Right atrium auricular region (tissue), 2 donors: Measurements from ENCODE around the gene CCM2. TPM values are rescaled to one million over a fixed set of nuclear protein-coding genes. Genes with fewer than 3 reads are reported as not detected.

Experiments
- DNase-seq: peaks from one replicate; pipeline ENCODE4 v3.0.0-alpha.2; 2019; ENCODE audit warnings: low spot score
- H3K27ac ChIP-seq, 2 donors: fragments of 200-600 bp; sonication (generic); 1 replicate in 1 of 2; 2 replicates in 1 of 2; pipeline ENCODE4 v1.5.1; 2016 to 2019
- H3K27me3 ChIP-seq, 2 donors: fragments of 200-600 bp; sonication (generic); one replicate each; pipeline versions ENCODE4 v1.5.1 to v1.6.0; 2017 to 2019
- H3K36me3 ChIP-seq: fragments of 200-600 bp; sonication (generic); one replicate; pipeline ENCODE4 v1.5.1; 2016
- H3K4me1 ChIP-seq, 2 donors: fragments of 200-600 bp; sonication (generic); one replicate each; pipeline versions ENCODE4 v1.5.1 to v1.6.0; 2017 to 2019
- H3K4me3 ChIP-seq, 2 donors: fragments of 200-600 bp; sonication (generic); 1 replicate in 1 of 2; 2 replicates in 1 of 2; pipeline ENCODE4 v1.5.1; 2017 to 2019; ENCODE audit warnings: mild to moderate bottlenecking in 1 of 2, moderate library complexity in 1 of 2
- H3K9me3 ChIP-seq, 2 donors: fragments of 200-600 bp; sonication (generic); one replicate each; pipeline ENCODE4 v1.5.1; 2019
- total RNA-seq, 2 donors: library from RNA; depleted of rRNA; stranded (reverse); fragments of >200 nt; gene quantifications; one replicate each; pipeline ENCODE4 v1.1.0, GENCODE V29; 2016
- TF ChIP-seq, protein P1 (sequence below), 2 donors: fragments of 200-600 bp; sonication (generic); IDR thresholded peaks; one replicate each; pipeline ENCODE4 v1.5.1; 2019; ENCODE audit warnings: antibody characterized with exemption in 2 of 2

The CCM2 gene
- total RNA-seq, 2 donors from 2014 or later = 26.5 to 34.0 TPM

DNA sequence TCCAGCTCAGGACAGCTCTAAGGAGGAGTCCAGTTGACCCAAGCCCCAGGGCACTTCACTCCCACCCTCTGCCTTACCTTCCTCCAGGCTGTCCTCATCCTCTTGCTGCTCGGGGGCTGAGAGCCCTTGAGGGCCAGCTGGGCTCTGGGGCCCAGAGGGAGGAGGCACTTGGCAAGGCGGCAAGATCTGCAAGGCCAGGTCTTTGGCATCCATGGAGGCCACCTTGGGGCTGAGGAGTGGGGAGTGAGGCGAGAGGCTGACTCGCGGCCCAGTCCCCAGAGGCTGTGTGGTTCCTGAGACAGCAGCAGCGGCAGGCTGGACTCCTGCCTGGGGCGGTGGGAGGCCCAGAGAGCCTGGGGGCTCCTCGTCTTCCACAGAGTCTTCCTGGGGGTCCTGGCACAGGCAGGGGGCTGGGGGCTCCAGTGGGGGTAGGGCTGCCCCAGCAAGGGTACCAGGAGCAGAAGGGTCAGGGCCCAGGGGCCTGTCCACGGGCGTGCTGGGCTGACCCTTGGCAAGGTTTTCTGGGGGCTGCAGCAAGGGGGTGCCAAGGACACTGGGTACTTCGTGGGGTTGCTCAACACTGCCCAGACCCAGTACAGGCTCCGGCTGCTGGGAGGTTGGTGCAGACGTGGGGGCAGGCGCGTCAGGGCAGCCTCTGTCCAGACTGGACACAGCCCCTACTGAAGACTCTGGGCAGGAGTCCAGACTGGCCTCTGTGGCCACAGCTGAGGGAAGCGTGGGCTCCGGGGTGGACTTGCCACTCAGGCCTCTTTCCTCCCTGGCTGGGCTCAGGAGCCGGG lies 82.2 kb downstream of the CCM2 start:
- peaks cover 8% of the 10 kb centered on the region for H3K36me3 ChIP-seq
- TF ChIP-seq, protein P1, sequence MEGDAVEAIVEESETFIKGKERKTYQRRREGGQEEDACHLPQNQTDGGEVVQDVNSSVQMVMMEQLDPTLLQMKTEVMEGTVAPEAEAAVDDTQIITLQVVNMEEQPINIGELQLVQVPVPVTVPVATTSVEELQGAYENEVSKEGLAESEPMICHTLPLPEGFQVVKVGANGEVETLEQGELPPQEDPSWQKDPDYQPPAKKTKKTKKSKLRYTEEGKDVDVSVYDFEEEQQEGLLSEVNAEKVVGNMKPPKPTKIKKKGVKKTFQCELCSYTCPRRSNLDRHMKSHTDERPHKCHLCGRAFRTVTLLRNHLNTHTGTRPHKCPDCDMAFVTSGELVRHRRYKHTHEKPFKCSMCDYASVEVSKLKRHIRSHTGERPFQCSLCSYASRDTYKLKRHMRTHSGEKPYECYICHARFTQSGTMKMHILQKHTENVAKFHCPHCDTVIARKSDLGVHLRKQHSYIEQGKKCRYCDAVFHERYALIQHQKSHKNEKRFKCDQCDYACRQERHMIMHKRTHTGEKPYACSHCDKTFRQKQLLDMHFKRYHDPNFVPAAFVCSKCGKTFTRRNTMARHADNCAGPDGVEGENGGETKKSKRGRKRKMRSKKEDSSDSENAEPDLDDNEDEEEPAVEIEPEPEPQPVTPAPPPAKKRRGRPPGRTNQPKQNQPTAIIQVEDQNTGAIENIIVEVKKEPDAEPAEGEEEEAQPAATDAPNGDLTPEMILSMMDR (IDR thresholded peaks at IDR 0.05) = no peak
- DNase-seq = no peak
- peaks cover 0 to 9% of the 10 kb centered on the region in 2 donors for H3K4me1 ChIP-seq
- no peak overlapping the region for H3K4me3 ChIP-seq
- no peaks in the 10 kb centered on the region for H3K9me3 ChIP-seq
- no peaks in the 10 kb centered on the region for H3K27me3 ChIP-seq
- no peak overlapping the region for H3K27ac ChIP-seq

DNA sequence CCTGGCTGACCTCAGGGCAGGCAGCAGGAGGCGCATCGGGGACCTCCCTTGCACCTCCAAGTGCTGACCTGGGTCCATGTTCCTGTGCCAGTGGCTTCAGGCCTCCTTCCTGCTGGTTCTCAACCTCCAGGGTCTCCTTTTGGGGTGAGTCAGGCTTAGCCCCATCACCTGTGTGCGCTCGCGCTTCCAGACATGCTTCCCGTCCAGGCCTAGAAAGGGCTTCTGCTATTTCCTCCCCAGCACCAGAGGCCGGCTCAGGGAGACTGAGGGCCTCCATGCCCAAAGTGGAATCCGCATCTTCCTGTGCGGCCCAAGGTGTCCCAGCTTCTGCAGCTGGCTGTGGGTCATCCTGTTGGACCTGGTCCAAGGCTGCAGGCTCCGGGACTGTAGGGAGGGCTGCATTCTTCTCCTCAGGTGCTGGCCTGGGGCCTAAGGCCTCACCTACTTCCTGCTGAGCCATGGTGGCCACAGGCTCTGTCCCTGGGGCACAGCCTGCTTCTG lies 82.9 kb downstream of the CCM2 start:
- Histone ChIP-seq H3K27me3 (no peaks in the 10 kb centered on the region), H3K36me3 (peaks cover 2% of the 10 kb centered on the region), H3K9me3 (no peaks in the 10 kb centered on the region), H3K27ac (no peak overlapping the region), H3K4me3 (no peak overlapping the region), H3K4me1 (peaks cover 0 to 12% of the 10 kb centered on the region in 2 donors)
- TF ChIP-seq, protein P1 (IDR thresholded peaks at IDR 0.05) = no peak
- DNase-seq = no peak

DNA sequence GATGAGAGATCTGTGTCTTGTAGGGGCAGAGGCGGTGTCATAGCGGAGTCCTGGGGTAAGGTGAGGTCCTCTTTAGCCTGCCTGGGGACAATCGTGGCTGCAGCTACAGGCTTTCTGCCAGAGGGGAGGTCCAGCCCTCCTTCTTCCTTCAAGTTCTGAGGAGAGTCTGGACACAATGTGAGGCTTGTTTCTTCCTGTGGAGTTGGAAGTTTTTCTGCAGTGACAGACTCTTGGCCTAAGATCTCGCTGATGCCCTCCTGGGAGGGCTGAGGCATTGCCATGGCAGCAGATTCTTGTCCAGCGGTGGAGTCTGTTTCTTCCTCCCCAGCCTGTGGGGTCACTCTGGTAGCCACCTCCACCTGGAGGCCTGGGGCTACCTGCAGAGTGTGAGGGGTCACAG lies 84.3 kb downstream of the CCM2 start:
- H3K27ac ChIP-seq = no peak overlapping the region
- no peak overlapping the region for H3K4me3 ChIP-seq
- TF ChIP-seq, protein P1 (IDR thresholded peaks at IDR 0.05) = no peak
- H3K27me3 ChIP-seq = no peaks in the 10 kb centered on the region
- H3K4me1 ChIP-seq = peaks cover 0 to 26% of the 10 kb centered on the region in 2 donors
- H3K9me3 ChIP-seq = no peaks in the 10 kb centered on the region
- H3K36me3 ChIP-seq = no peaks in the 10 kb centered on the region
- no peak for DNase-seq

DNA sequence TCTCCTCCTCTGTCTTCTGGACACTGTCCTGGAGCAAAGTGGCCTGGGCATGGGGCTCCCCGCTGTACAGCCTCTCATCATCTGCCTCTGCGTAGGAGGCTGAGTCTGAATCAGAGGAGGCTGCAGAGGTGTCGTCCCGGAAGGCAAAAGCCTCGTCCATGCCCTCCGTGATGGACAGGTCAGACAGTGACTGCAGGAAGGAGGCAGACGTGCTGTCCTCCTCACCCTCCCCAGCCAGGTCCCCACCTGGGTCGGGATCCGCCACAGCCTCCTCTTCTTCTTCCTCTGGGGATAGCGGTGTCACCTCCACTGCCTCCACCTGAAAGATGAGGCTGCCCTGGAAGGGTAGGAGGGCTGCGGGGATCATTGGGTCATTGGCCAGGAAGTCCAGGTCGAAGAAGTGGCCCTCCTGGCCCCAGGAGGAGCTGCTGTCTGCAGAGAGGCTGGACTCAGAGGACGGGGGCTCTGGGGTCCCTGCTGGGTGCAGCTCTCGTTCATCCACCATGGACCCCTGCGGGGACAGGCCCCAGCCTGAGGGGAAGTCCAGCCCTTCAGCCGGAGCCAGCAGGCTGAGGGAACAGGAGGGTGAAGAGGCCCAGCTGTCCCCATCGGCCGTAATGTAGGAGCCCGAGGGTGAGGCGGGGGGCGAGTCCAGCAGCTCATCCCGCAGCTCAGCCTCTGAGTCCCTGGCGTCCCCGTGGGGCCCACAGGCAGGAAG lies 85.1 kb downstream of the CCM2 start:
- H3K4me1 ChIP-seq = peaks cover 0 to 26% of the 10 kb centered on the region in 2 donors
- no peak for DNase-seq
- H3K9me3 ChIP-seq = no peaks in the 10 kb centered on the region
- H3K36me3 ChIP-seq = no peaks in the 10 kb centered on the region
- TF ChIP-seq, protein P1 (IDR thresholded peaks at IDR 0.05) = no peak
- no peaks in the 10 kb centered on the region for H3K27me3 ChIP-seq
- no peak overlapping the region for H3K4me3 ChIP-seq
- H3K27ac ChIP-seq = no peak overlapping the region

DNA sequence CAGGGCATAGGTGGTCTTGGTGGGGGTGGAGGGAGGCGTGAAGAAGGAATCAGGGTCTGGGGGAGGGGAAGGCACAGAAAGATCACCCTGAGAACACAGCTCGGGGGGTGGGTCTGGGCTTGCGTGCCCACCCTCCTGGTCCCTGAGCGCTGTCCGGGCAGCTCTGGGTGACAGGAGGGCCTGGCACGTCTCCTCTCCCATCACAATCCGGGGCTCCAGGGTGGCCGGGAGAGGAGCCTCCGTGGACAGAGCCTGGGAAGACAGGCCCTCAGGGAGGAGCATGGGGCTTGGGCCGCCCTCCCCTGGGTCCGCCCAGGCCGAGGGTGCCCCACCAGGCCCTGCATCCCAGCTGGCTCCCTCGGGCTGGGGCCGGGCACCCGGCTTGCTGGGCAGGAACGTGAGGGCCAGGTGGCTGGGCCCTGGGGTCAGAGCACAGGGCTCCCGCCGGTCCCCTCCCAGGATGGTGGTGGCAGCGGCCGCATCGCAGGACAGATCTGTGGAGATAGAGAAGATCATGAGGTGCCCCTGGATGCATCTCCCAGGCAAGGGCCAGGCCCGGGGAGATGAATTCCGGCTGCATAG lies 85.7 kb downstream of the CCM2 start:
- TF ChIP-seq, protein P1 (IDR thresholded peaks at IDR 0.05) = no peak
- H3K4me1 ChIP-seq = peaks cover 0 to 26% of the 10 kb centered on the region in 2 donors
- no peak overlapping the region for H3K4me3 ChIP-seq
- H3K27ac ChIP-seq = no peak overlapping the region
- no peak for DNase-seq
- no peaks in the 10 kb centered on the region for H3K9me3 ChIP-seq
- no peaks in the 10 kb centered on the region for H3K36me3 ChIP-seq
- no peaks in the 10 kb centered on the region for H3K27me3 ChIP-seq
